ENCODE measurements around the gene SNX5. TPM values are rescaled to one million over a fixed set of nuclear protein-coding genes. Genes with fewer than 3 reads are reported as not detected.

Gene SNX5
- total and polyA plus RNA-seq, 2 of the 13 experiments (the other 11 are each of a cell fraction or from before 2014, with no cell fraction given), result 664 to 1,040 TPM

- TF ChIP-seq ZNF580 (CRISPR knock-in tag; IDR thresholded peaks at IDR 0.05; ENCODE audit: borderline replicate concordance, low read depth) (peak; percentile 95), SALL1 (CRISPR knock-in tag; IDR thresholded peaks at IDR 0.05) (peak; percentile 94), PAX8 (CRISPR knock-in tag; IDR thresholded peaks at IDR 0.05; ENCODE audit: borderline replicate concordance) (no peak; the same call in 1 of the 2 replicates), NFKBIZ (CRISPR knock-in tag; IDR thresholded peaks at IDR 0.05) (peak; percentile 93), ZNF101 (CRISPR knock-in tag; IDR thresholded peaks at IDR 0.05; ENCODE audit: borderline replicate concordance, low read depth) (0 out of 2 replicates have a peak, but pooled peaks have one; percentile 1), SNAI1 (CRISPR knock-in tag; IDR thresholded peaks at IDR 0.05; ENCODE audit: borderline replicate concordance) (0 out of 2 replicates have a peak, but pooled peaks have one; percentile 24), RBM22 (optimal IDR thresholded peaks at IDR 0.05; ENCODE audit: low read length) (peak; percentile 99), ATF7 (IDR thresholded peaks at IDR 0.05) (peak; percentile 99), ATF7 (CRISPR knock-in tag; IDR thresholded peaks at IDR 0.05) (peak; percentile 95), NFIB (CRISPR knock-in tag; IDR thresholded peaks at IDR 0.05; ENCODE audit: borderline replicate concordance) (no peak), RFX5 (IDR thresholded peaks at IDR 0.05; ENCODE audit: low read depth, low read length) (0 out of 2 replicates have a peak, but pooled peaks have one; percentile 68), ZNF629 (CRISPR knock-in tag; conservative IDR thresholded peaks at IDR 0.05) (no peak; the same call in 1 of the 2 replicates), ZBED4 (CRISPR knock-in tag; IDR thresholded peaks at IDR 0.05; ENCODE audit: borderline replicate concordance) (no peak; the same call in 1 of the 2 replicates), TAF15 (IDR thresholded peaks at IDR 0.05; ENCODE audit: low read depth, low read length, poor library complexity, severe bottlenecking) (peak; percentile 97), TCF7 (IDR thresholded peaks at IDR 0.05; ENCODE audit: low read depth) (peak; percentile 31; the same call in 1 of the 2 replicates), CBX2 (IDR thresholded peaks at IDR 0.05; ENCODE audit: low read depth, low read length) (peak; percentile 55; the same call in 1 of the 2 replicates), CBX2 (CRISPR knock-in tag; IDR thresholded peaks at IDR 0.05; ENCODE audit: low read depth) (peak; percentile 98), ZNF350 (CRISPR knock-in tag; IDR thresholded peaks at IDR 0.05; ENCODE audit: borderline replicate concordance, low read depth) (peak; percentile 99), ZNF792 (CRISPR knock-in tag; IDR thresholded peaks at IDR 0.05) (peak; percentile 90; the same call in 1 of the 2 replicates), TRIM22 (IDR thresholded peaks at IDR 0.05) (no peak), JARID2 (CRISPR knock-in tag; IDR thresholded peaks at IDR 0.05; ENCODE audit: insufficient replicate concordance) (peak; percentile 97), MZF1 (CRISPR knock-in tag; IDR thresholded peaks at IDR 0.05; ENCODE audit: borderline replicate concordance) (no peak), EP300 (IDR thresholded peaks at IDR 0.05; ENCODE audit: low read depth in 2 of 2, low read length in 2 of 2) (peak; percentile 69 to 84; a peak in 3 of 4 replicates), EP300 (CRISPR knock-in tag; IDR thresholded peaks at IDR 0.05; ENCODE audit: borderline replicate concordance) (peak; percentile 46), ZNF775 (CRISPR knock-in tag; IDR thresholded peaks at IDR 0.05; ENCODE audit: borderline replicate concordance) (no peak; the same call in 1 of the 2 replicates)
These were observed at the start of gene SNX5, which contains the start of gene MGME1 (continued) for GRCh38 chr20:17968366-17969277.
